Cardiac ventricle fibroblast (primary cell): ENCODE data around the gene PARP8. TPM values are rescaled to one million over a fixed set of nuclear protein-coding genes. Genes with fewer than 3 reads are reported as not detected.

Experiments
- total RNA-seq: library from RNA; depleted of rRNA; stranded (reverse); fragments of >200 nt; gene quantifications from 2 replicates; pipeline ENCODE4 v1.2.3, GENCODE V29; 2015

PARP8 gene
- 6.1 and 6.3 TPM in 2 replicates for total RNA-seq

GRCh38 chr5:50666261-50667022 is at the start of gene PARP8:
Gene PARP8 (plus strand): TSS chr5:50666637. CDS start chr5:50667096, 459 bp downstream.

Other genes with a start within 250 kb of the PARP8 start
- gene EMB, start 225.3 kb upstream of the PARP8 start, total RNA-seq: 0.44 and 1.0 TPM in 2 replicates